Activated T-cell treated with anti-CD3 and anti-CD28 coated beads, Interleukin-2, amount 50 U/mL, for 72 hours (primary cell): ENCODE measurements around the gene APOL1. TPM values are rescaled to one million over a fixed set of nuclear protein-coding genes. Genes with fewer than 3 reads are reported as not detected.

Experiments
- ATAC-seq, 2 donors: fragments of 150-1000 bp; cut with Tn5 transposase; replicated peaks in 1 of 2; 2 replicates each; pipeline ENCODE4 v1.10.0; 2021; ENCODE audit warnings: moderate library complexity in 2 of 2, mild to moderate bottlenecking in 1 of 2
- DNase-seq, 2 donors: peaks; one replicate each; pipeline ENCODE4 v3.0.0; 2021 to 2022; ENCODE audit warnings: mixed read lengths in 1 of 2
- H3K27ac Mint-ChIP-seq: one replicate; pipeline ENCODE4 v1.8.0; 2022; ENCODE audit warnings: mild to moderate bottlenecking, moderate library complexity, mixed read lengths
- H3K27me3 Mint-ChIP-seq: one replicate; pipeline ENCODE4 v1.8.0; 2022; ENCODE audit warnings: low read depth, mixed read lengths
- H3K36me3 Mint-ChIP-seq, 2 donors: one replicate each; pipeline ENCODE4 v1.8.0; 2022; ENCODE audit warnings: mixed read lengths in 2 of 2, mild to moderate bottlenecking in 1 of 2; ENCODE audit not compliant: insufficient read depth in 2 of 2
- H3K4me1 Mint-ChIP-seq: one replicate; pipeline ENCODE4 v1.8.0; 2022; ENCODE audit warnings: low read depth, mixed read lengths
- H3K4me3 Mint-ChIP-seq, 2 donors: one replicate each; pipeline ENCODE4 v1.8.0; 2022; ENCODE audit warnings: mild to moderate bottlenecking in 2 of 2, mixed read lengths in 2 of 2, moderate library complexity in 2 of 2
- H3K9me3 Mint-ChIP-seq, 2 donors: one replicate each; pipeline ENCODE4 v1.8.0; 2022; ENCODE audit warnings: mixed read lengths in 2 of 2
- total RNA-seq, 2 donors: library from RNA; stranded (reverse); gene quantifications; one replicate each; pipeline ENCODE4 v1.2.3, GENCODE V29; 2022

The APOL1 gene
- total RNA-seq, 2 donors from 2014 or later = 32.7 to 44.5 TPM

DNA sequence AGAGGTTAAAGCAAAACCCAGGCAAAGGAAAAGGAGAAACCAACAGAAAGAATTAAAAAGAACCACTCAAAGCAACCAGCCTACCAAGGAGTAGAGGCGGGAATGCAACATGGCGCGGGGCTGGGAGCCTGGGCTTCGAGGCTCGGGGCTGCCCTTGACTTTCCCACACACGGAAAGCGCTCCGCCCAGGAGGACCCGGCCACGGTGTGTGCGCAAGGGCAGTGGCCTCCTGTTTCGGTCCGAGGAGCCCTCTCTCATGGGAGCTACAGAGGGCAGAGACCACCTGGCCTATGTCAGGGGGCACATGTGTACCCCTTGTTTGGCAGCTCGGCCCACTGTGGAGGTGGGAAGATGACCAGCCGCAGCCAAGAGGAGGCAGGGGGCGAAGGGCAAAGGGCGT lies 55.9 kb downstream of the APOL1 start:
- no peaks in the 10 kb centered on the region for H3K27me3 Mint-ChIP-seq
- H3K4me3 Mint-ChIP-seq = no peak overlapping the region
- no peaks in the 10 kb centered on the region for H3K4me1 Mint-ChIP-seq
- H3K27ac Mint-ChIP-seq = peak overlapping the region; percentile 20
- no peaks in the 10 kb centered on the region for H3K9me3 Mint-ChIP-seq
- DNase-seq = no peak
- peaks cover 13 to 37% of the 10 kb centered on the region in 2 donors for H3K36me3 Mint-ChIP-seq
- ATAC-seq = peak in 1 of 2 donors; percentile 8

DNA sequence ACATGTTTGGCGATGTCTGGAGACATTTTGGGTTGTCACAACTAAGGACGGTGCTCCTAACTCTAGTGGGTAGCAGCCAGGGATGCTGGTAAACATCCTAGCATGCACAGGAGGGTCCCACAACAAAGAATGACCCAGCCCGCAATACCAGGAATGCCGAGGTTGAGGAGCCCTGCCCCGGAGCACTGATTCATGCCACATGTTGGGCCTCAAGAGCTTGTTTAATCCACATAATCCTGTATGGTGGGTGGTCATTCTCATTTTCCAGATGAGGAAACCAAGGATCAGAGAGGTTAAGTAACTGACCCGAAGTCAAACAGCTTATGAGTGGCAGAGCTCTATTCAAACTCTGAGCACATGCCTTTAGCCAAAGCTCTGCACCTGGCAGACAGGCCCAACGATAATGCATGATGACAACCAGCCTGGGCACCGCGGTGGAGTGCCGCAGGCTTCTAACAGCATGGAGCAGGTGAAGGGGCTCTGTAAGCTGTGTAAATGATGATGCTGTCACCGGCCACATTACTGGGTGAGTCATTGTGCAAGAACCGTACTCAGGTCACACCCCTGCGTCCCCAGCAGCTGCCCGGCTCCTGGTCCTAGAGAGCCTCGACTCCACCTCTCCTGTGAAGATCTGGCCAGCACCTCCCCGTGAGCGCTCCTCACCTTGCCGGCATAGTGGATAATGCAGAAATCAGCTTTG lies 58.6 kb downstream of the APOL1 start:
- DNase-seq (no peak), ATAC-seq (peak; percentile 23 to 29)
- H3K9me3 Mint-ChIP-seq = no peaks in the 10 kb centered on the region
- no peak overlapping the region for H3K4me3 Mint-ChIP-seq
- H3K4me1 Mint-ChIP-seq = no peaks in the 10 kb centered on the region
- H3K27me3 Mint-ChIP-seq = no peaks in the 10 kb centered on the region
- H3K27ac Mint-ChIP-seq = peak overlapping the region; percentile 27
- H3K36me3 Mint-ChIP-seq = peaks cover 11 to 40% of the 10 kb centered on the region in 2 donors

DNA sequence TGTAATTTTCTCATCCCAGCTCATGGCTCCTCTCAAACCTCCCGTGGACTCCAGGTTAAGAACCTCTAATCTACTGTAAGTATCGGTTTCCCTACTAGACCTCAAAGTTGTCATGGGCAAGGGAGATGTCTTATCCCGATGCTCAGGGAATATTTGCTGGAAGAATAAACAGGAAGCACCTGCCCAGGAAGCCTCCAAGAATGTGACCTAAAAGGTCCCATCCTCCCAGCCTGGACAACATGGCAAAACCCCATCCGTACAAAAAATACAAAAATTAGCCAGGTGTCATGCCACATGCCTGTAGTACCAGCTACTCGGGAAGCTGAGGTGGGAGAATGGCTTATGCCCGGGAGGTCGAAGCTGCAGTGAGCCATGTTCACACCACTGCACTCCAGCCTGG lies 62.4 kb downstream of the APOL1 start:
- Mint-ChIP-seq H3K27me3 (no peaks in the 10 kb centered on the region), H3K4me3 (no peak overlapping the region), H3K9me3 (no peaks in the 10 kb centered on the region), H3K4me1 (no peaks in the 10 kb centered on the region), H3K27ac (peak overlapping the region; percentile 17), H3K36me3 (peaks cover 5 to 49% of the 10 kb centered on the region in 2 donors)
- ATAC-seq (no peak), DNase-seq (no peak)

DNA sequence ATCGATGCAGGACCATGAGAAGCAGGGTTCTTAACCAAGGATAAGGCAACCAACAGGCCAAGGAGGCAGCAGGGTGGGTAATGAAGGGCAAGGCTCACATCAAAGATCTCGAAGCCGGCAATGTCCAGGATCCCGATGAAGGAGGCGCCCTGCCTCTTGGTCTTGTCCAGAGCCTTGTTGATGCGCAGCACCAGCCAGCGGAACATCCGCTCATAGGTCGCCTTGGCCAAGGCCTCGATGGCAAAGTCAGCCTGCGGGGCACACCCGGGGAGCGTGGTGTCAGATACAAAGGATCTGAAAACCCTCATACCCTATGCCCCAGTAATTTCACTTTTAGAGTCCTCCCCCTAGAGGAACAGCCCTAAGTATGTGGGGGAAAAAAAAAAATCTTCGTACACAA lies 63.5 kb downstream of the APOL1 start:
- peak overlapping the region; percentile 42 for H3K27ac Mint-ChIP-seq
- ATAC-seq (no peak), DNase-seq (no peak)
- H3K36me3 Mint-ChIP-seq = peaks cover 9 to 54% of the 10 kb centered on the region in 2 donors
- no peaks in the 10 kb centered on the region for H3K27me3 Mint-ChIP-seq
- no peak overlapping the region for H3K4me3 Mint-ChIP-seq
- H3K4me1 Mint-ChIP-seq = no peaks in the 10 kb centered on the region
- no peaks in the 10 kb centered on the region for H3K9me3 Mint-ChIP-seq

Other genes starting within 250 kb of the APOL1 start
- gene RBFOX2, start 224.3 kb upstream of the APOL1 start, total RNA-seq = 1 to 10 TPM; 2.3 to 4.4 TPM
- 10 to 100 TPM; 55.6 to 55.7 TPM for gene APOL3, start 92.4 kb upstream of the APOL1 start, total RNA-seq
- 1 to 10 TPM in 1 of 2 donors, under 1 TPM in 1; 0.99 to 2.7 TPM for gene APOL4, start 51.3 kb upstream of the APOL1 start, total RNA-seq
- gene APOL2, start 13.6 kb upstream of the APOL1 start, total RNA-seq = 10 to 100 TPM; 64.5 to 69.5 TPM
- 100 to 1,000 TPM; 529 to 662 TPM for gene MYH9, start 134.8 kb downstream of the APOL1 start, total RNA-seq
- gene TXN2, start 228.5 kb downstream of the APOL1 start, total RNA-seq = 100 to 1,000 TPM; 115 TPM